Stimulated activated CD8-positive, alpha-beta memory T cell treated with anti-CD3 and anti-CD28 coated beads, Interleukin-2, amount 100 ng/mL, for 1 hour (primary cell): ENCODE results near the gene LIPA.
"Not testable (repeated sequence)": the region's sequence is repeated elsewhere in the genome, so short reads cannot be mapped to it uniquely, and the experiment has no call there.

ENCODE experiments used
- DNase-seq, 2 donors: peaks; one replicate each; pipeline ENCODE4 v3.0.0-alpha.2; 2020; ENCODE audit warnings: low read depth in 2 of 2

Gene LIPA

DNA sequence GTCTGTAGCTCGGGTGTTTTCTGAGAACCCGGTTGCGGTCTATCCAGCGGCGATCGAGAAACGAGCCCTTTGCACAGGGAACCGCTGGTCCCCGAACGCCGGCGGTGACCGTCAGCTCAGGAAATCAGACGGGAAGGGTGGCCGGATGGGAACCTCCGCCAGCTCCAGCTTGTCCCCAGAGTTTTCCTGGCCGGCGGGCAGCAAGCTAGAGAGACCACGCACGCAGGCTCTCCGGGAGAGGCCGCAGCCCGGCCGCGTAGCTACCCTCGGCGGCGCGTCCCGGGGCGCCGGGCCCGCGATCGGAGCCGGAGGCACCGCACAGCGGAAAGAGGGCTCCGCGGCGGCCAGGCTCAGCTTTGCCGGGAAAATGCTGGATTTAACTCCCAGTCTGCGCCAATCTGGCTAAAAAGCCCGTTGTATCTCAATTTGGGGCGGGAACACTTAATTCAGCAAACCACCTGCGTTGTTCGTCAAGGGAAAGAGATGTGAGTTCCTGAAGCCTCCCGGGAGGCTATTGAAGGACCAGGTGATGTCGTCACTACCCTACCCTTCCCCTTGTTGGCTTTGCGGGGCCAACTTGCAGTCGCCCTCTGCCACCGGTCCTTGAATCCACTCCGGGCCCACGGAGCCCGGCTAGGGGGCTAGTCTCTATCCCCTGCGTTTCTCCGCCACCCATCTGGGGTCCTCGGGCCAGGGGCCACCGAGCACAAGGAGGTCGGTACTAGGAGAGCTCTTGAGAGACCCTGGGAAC lies 43.6 kb downstream of the LIPA start:
- no peak for DNase-seq

DNA sequence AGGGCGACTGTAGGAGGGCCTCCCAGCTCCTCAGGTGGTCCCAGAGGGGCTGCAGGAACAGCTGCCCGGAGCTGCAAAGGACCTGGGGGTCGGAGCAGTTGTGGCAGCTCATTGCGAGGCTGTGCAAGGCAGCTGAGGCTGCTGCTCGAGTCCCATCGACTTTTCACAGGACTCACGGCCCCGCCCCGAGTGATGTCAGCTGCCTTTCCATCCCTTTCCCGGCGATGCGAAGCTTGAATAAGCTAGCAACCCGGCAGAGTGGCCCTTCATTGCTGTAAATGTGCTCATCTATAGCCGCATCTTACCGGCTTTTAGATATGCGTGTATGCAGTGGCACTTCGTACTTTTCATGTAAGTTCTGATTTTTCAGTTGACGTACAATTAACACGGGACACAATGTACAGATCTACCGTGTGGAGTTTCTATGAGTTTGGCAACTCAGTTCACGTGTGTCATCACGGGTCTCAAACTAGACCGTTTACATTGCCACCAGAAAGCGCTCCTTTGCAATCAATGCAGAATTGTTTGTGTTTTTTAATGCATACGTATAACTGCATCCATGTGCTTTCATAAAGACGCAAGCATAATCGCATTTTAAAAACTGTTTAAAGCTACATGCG lies 44.3 kb downstream of the LIPA start, which contains the start of gene CH25H:
Gene CH25H (minus strand): TSS at position 137 of the 620 bp plus-strand sequence. CDS start 25 bp downstream, at position 112.
- peak in 1 of 2 donors; percentile 9 for DNase-seq

DNA sequence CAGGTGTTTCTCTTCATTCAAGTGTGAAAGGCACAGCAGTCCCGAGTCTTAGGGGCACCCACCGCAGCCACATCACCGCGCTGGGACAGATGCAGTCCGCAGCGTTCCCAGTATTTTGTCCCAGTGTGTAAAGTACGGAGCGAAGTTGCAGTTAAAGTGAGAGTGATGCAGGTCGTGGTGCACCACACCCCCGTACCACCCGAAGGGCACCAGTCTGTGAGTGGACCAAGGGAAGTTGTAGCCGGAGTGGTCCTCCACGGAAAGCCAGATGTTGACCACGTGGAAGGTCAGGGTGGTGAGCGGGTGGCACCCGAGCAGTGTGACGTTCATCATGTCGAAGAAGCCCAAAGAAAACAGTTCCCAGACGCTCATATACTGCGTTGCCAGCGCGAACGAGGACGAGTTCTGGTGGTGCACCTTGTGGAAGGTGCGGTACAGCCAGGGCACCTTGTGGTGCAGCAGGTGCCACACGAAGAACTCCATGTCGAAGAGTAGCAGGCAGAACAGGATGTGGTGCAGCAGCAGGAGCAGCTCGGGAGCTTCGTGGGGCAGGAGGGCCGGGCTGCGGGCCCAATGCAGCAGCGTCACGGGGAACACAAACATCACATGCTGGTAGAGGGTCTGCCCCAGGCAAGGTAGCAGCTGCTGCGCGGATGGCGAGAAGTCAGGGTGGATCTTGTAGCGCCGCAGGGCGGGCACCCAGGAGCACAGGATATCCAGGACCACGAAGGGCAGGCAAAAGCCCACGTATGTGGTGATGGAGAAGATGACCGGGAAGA lies 45.0 kb downstream of the LIPA start:
- no peak for DNase-seq

DNA sequence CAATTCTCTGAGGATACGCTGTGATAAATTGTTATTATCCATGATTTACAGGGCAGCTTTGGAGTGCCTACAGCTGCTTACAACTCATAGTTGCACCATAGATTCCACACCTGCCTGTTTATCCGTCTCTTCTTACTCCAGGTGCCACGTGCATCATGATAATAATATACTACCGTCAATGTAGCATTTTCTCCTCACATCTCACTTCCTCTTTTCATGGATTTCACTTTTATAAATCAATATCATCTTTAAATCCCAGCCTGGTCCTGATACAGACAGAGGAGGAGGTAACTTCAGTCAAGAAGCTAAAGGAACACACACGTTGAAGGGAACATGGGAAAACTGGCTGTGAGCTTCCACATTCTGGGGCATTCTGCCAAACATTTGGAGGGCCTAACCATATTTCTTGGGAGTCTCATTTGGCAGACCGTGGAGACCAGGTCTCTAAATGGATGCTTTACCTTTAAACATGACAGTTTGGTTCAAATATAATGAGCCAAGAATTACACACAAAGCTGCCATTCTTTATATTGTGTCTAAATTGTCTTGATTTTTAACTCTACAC lies 46.9 kb downstream of the LIPA start:
- no peak for DNase-seq

DNA sequence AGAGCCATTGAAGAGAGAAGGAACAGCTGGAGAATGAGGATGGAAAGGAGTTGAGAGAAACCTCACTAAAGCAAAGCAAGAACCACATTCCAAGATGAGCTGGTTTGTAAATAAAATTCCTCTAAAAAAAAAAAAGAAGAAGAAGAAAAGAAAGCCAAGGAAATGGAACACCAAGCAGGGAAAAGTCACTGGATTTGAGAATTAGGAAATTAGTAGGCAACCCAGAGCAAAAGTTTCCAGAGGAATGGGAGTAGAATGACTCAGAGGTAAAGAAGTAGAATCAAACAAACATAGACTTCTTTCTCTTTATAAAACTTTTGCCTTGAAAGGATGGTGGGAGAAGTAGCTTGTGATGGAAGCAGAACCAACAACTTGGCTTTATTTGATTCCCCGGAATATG lies 48.3 kb downstream of the LIPA start:
- DNase-seq, result no peak

DNA sequence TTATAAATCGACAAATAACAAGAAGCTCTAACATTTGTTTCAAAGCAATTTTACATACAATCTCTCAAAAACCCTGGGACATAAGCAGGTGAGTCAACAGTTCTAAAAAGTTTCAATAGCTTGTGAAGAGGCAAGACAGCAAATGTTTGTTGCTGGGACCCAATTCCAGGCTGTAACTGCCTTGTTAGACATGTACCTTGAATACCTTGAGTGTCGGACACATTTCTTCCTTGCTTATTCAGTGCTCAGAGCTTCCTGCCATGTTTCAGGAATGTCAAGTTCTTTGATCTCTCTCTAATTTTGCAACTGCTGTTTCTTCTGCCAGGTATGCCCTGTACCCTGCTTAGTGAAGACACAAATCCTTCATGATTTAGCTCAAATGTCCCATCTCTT lies 49.5 kb downstream of the LIPA start:
- DNase-seq, result no peak

DNA sequence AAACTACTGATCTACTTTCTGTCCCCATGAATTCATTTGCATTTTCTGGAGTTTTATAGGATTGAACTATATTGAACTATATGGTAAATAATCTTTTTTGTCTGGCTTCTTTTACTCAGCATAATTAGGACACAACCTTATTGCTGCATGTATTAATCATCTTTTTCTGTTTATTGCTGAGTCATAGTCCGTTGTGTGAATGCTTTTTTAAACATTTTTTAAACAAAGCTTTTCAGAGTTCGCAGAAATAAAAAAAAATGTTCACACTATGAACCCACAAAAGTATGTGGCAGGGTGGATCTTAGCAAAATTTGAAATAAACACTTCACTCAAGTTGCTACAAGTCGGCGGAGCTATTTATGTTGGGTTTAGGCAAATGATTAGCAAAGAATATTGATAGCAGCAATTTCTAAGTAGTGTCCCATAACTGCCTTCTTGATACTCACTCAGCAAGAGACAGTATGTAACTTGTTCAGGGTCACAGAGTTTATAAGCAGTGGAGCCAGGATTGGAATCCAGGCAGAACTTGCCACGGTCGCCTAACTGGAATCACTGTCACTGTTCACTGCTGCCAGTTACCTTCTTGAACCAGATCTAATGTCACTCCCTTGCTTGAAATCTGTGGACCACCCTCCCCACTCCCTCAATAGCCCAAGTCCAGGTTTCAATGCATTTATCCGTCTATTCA lies 50.1 kb downstream of the LIPA start:
- no peak for DNase-seq

DNA sequence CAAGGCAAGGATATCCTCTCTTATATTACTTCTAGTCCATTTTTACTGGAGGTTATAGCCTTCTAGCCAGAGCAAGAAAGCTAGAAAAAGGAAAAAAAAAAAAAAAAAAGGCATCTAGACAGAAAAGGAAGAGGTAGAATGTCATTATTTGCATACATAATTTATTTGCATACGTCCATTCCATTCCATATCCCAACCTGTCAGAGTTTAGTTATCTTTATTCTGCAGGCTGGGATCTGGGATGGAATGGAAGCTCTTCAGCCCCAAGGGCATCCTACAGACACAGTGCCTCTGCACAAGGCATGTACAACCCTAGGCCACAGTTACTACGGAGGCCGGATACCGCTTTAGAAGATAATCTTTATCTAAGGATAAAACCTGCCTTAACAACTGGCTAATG lies 54.1 kb downstream of the LIPA start:
- DNase-seq, result no peak

DNA sequence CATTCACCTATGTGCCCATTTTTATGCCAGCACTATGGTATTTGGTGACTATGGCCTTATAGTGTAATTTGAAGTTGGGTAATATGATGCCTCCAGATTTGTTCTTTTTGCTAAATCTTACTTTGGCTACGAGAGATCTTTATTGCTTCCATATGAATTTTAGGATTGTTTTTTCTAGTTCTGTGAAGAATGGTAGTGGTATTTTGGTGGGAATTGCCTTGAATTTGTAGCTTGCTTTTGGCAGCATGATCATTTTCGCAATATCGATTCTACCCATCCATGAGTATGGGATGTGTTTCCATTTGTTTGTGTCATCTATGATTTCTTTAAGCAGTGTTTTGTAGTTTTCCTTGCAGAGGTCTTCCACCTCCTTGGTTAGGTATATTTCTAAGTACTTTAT lies 60.3 kb downstream of the LIPA start:
- not testable (repeated sequence) for DNase-seq

DNA sequence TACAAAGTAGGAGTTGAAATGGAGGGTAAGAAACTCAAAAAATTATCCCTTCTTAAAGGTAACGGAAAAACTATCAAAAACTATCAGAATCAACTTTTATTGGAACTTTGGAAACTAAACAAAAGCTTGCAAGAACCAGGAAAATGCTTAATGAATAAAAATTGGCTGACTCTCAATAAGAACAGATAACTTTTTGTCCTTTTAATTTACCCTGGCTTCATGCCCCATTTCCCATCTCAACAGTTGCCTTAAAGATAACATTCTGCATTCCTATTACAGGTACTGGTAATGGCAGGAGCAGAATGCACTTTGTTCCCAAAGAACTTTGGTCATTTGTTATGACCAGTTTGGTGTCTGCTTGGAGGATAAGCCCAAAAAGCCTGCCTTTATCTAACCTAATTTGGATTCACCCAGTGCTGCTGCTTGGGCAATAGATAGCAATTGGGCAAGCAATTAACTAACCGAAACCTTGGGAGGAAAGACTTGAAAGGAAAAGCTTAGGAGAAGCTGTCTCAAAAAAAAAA lies 62.3 kb downstream of the LIPA start:
- DNase-seq, result no peak

DNA sequence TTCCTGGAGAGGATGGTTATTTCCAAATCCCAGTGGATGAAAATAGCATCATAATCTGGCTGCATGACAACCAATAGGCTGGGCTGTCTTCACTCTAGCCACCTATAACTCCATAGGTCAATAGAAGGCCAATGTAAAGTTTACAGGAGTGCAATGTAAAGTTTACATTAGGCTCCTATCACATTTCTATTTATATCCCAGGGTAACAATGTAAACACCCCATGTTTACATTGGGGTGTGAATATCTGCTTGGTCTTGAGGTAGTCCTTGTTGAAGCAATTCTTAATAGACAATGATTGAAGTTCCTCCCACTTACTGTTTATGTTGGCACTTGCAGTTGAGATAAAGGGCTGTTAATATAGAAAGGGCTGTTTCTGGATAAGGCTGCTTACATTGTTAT lies 65.9 kb downstream of the LIPA start:
- no peak for DNase-seq

DNA sequence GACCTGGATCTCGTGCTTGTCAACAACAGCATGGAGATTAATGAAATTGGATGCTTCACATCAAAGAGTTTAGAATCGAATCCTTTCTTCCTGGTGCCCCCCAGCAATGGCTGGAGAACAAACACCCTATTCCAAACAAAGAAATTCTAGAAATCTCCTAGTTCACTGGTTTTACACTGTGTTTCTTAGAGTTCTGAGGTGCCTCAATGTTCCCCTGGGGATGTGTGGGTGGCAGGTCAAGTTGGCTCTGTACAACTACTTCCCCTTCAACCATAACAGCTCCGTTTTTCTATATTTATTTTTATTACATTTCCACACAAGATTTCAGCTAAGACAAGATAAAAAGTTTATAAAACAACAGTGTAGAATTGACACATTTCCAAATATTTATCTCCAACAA lies 66.9 kb downstream of the LIPA start:
- no peak for DNase-seq

DNA sequence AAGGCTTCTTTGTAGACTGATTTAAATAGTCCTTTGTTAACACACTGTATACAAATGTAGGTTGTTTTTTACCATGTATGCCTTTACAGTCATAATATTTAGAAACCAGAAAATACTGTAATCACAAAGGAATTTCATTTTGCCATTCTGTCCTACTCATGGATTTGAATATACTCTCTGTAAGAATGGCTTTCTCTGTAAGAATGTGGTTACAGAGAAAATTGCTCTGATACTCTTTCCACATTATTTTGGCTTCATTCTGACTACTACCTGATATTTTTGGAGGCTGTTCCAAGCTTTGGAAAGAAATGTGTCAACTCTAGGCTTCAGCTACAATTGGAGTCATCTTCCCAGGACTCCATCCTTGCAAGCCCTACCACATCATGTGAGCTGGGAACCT lies 68.0 kb downstream of the LIPA start:
- DNase-seq, result no peak

DNA sequence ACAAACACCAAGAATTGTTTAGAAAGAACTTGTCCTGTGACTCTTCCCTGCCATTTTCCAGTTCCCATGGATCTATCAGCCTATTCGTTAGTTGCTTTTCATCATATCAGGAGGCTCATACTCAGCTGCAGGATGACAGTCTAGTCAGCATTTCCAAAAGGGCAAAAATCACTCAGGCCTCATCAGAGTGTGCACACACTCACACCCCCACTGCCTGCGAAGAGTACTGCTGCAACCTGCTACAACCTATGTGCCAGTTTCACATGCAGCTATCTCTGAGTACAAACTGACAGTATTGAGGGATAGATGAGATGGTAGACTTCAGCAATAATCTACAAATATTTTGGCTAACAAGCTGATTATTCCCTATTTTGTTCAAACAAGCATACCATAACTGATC lies 68.7 kb downstream of the LIPA start:
- no peak for DNase-seq

DNA sequence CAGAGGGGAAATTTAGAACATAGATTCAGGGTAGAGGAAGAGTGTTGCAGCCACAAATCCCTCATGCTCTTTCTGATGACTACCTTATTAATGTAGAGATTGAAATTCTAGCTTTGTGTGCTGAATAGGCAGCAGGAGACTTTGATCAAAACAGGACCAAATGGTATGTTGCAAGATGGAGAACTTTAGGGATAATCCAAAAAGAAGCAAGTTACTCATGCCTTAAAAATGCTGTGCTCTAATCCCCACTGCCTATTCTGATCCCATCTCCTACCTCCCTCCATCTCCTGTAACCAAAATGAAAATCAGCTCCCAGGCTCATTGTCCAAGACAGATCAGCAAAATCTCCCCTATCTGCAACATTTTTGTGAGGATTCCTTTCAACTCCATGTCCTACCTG lies 75.8 kb downstream of the LIPA start:
- no peak for DNase-seq

DNA sequence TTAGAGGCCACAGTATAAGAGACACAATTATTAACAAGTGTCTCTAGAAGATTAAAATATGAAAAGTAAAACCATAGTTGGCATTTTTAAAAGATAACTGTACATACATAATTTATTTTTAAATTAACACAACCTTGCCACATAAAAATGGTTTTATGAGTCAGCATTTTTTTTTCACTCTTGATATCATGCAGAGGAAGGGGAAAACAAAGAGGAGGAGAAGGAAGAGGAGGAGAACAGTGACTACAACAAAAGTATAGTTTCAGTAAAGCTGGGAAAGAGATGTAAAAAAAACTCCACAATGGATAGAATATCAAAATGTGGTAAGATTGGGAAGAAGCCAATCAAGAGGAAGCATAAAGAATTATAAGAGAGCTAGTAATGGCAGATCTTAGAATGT lies 78.5 kb downstream of the LIPA start:
- DNase-seq, result no peak

DNA sequence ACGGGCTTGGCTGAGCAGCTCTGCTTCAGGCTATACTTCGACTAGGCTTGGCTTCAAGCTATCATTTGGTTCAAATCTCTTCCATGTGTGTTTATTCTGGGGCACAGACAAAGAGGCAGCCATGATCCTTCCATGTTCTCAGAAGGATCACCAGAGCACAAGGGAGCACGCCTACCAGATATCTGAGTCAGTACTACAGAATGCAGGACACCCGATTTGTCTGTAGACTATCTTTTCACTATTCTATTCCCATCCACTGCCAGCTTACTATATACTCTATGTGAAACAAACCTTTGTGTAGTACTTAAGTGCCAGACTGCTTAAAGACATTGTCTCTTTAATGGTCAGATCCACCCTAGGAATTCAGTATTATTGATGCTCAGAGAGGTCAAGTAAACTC lies 79.6 kb downstream of the LIPA start:
- no peak for DNase-seq

DNA sequence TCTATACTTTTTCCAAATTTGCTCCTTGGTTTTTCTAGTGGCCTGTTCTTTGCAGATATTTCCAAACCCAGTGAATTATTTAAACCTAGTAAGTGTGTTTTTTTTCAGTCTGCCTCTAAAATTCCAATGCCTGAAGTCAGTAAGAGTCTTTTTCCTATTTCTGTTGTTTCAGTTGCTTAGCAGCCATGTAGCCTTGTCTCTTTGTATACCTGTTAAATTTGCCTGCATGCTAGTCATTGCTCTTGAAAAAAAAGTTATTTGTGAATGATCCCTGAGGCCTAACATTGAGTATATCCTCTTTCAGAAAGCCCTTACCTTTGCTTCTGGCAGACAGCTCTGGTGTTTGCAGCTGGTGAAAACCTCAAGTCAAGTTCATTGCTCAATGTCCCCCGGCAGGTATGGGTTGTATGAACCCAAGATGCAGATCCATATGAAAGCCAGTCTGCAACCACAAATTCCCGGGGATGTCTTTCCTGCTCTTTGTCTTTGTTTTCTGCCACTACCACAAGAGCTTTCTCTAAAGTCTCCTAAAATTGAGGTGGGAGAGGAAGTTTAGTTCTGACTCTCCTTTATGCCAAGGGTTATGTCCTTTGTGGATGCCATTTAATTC lies 80.2 kb downstream of the LIPA start:
- DNase-seq, result no peak

DNA sequence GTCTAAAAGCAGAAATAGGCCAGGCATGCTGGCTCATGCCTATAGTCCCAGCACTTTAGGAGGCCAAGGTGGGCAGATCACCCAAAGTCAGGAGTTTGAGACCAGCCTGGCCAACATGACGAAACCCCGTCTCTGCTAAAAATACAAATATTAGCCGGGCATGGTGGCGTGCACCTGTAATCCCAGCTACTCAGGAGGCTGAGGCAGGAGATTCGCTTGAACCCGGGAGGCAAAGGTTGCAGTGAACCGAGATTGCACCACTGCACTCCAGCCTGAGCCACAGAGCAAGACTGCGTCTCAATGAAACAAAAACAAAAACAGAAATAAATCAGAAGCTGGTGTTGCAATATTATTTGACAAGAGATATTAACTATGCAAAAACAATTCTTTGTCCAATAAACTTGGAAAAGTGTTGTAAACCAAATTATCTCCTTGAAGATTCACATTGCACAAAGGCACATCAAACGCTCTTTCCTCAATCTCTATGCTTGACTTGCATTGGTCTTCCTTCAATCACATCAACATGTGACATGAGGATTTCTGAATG lies 83.1 kb downstream of the LIPA start:
- not testable (repeated sequence) for DNase-seq

DNA sequence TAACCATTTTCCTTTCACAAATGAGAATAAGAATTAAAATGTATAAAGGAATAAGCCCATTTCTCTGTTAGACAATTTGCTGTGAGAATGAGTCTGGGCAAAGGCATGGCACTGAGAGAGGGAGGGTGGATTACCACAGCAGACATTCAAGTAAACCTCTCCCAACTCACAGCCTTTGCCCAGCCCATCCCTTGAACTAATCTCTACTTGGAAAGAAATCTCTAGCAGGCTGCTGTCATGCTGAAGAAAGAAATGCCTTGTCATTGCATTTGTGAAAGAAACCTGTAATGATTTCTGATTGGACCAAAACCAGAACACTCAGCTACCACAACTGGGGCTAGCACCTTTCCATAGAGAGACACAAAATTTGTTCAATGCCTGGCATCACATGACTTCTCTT lies 83.7 kb downstream of the LIPA start:
- DNase-seq, result no peak

DNA sequence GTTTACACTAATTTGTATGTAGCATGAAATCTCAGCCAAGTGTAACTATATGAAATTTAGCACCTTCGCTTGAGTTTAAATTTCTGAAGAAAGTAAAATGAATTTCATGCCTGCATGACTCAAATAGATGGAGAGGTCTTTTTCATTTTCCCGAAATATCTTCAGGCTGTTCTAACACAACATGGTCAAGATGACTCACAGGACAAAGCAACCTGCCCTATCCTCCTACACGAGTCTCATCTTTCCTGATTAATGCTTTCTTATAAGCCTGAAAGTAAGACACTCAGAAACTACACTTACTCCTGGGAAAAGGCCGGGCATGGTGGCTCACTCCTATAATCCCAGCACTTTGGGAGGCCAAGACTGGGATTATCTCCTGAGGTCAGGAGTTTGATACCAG lies 85.7 kb downstream of the LIPA start:
- DNase-seq, result no peak
